Mucosa of stomach (tissue), 1 donor: ENCODE data around the gene CIDEC.
A peak's percentile ranks its signal among the peaks of the same experiment; 100 is the strongest.
"Not testable (repeated sequence)": the region's sequence is repeated elsewhere in the genome, so short reads cannot be mapped to it uniquely, and the experiment has no call there.

Source experiments
- H3K27me3 ChIP-seq: one replicate; pipeline ENCODE4 v1.7.0; 2013; ENCODE audit warnings: mild to moderate bottlenecking, low read length; ENCODE audit not compliant: control insufficient read depth, insufficient read depth
- H3K36me3 ChIP-seq: one replicate; pipeline ENCODE4 v1.7.0; 2013; ENCODE audit warnings: low read length; ENCODE audit not compliant: control insufficient read depth, insufficient read depth
- H3K4me1 ChIP-seq: one replicate; pipeline ENCODE4 v1.7.0; 2013; ENCODE audit warnings: mild to moderate bottlenecking, low read length; ENCODE audit not compliant: control insufficient read depth, insufficient read depth
- H3K4me3 ChIP-seq: one replicate; pipeline ENCODE4 v1.7.0; 2013; ENCODE audit warnings: low read length
- H3K9ac ChIP-seq: one replicate; pipeline ENCODE4 v1.7.0; 2013; ENCODE audit warnings: mild to moderate bottlenecking, low read length, moderate library complexity
- H3K9me3 ChIP-seq: one replicate; pipeline ENCODE4 v1.7.0; 2013; ENCODE audit warnings: mild to moderate bottlenecking, low read length, moderate library complexity; ENCODE audit not compliant: control insufficient read depth
- donor health status: Pancreatic carcinoma.

CIDEC gene

DNA sequence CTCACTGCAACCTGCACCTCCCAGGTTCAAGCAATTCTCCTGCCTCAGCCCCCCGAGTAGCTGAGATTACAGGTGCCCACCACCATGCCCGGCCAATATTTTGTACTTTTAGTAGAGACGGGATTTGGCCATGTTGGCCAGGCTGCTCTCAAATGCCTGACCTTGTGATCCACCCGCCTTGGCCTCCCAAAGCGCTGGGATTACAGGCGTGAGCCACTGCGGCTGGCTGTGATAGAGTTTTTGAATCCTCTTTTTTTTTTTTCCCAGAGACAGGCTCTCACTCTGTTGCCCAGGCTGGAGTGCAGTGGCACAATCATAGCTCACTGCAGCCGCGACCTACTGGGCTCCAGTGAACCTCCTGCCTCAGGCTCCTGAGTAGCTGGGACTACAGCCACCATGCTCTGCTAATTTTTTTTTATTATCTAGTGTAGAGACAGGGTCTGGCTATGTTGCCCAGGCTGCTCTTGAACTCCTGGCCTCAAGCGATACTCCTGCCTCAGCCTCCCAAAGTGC, 14.9 kb downstream of the CIDEC start:
- H3K9ac ChIP-seq: not testable (repeated sequence)

GRCh38 chr3:9864200-9864927, 15.7 kb downstream of the CIDEC start:
- no peak overlapping the region for H3K9ac ChIP-seq
- no peaks in the 10 kb centered on the region for H3K36me3 ChIP-seq
- H3K27me3 ChIP-seq: peaks cover 3% of the 10 kb centered on the region
- peaks cover 12% of the 10 kb centered on the region for H3K4me1 ChIP-seq
- no peaks in the 10 kb centered on the region for H3K9me3 ChIP-seq
- H3K4me3 ChIP-seq: no peak overlapping the region

More for the DNA sequence above, 14.9 kb downstream of the CIDEC start:
- H3K4me1 ChIP-seq: peaks cover 12% of the 10 kb centered on the region
- not testable (repeated sequence) for H3K9me3 ChIP-seq, H3K4me3 ChIP-seq, H3K36me3 ChIP-seq, H3K27me3 ChIP-seq

- peak overlapping the region; percentile 53 for H3K9ac ChIP-seq
- H3K4me3 ChIP-seq: no peak overlapping the region
- H3K36me3 ChIP-seq: no peaks in the 10 kb centered on the region
- H3K4me1 ChIP-seq: peaks cover 12% of the 10 kb centered on the region
- H3K27me3 ChIP-seq: peaks cover 3% of the 10 kb centered on the region
- H3K9me3 ChIP-seq: no peaks in the 10 kb centered on the region
Observed at GRCh38 chr3:9863058-9863772, 16.8 kb downstream of the CIDEC start.

- H3K27me3 ChIP-seq: peaks cover 3% of the 10 kb centered on the region
- H3K9me3 ChIP-seq: no peaks in the 10 kb centered on the region
- H3K36me3 ChIP-seq: no peaks in the 10 kb centered on the region
- peaks cover 12% of the 10 kb centered on the region for H3K4me1 ChIP-seq
- peak overlapping the region; percentile 53 for H3K9ac ChIP-seq
- H3K4me3 ChIP-seq: no peak overlapping the region
Observed at GRCh38 chr3:9862391-9863057, 17.5 kb downstream of the CIDEC start.

DNA sequence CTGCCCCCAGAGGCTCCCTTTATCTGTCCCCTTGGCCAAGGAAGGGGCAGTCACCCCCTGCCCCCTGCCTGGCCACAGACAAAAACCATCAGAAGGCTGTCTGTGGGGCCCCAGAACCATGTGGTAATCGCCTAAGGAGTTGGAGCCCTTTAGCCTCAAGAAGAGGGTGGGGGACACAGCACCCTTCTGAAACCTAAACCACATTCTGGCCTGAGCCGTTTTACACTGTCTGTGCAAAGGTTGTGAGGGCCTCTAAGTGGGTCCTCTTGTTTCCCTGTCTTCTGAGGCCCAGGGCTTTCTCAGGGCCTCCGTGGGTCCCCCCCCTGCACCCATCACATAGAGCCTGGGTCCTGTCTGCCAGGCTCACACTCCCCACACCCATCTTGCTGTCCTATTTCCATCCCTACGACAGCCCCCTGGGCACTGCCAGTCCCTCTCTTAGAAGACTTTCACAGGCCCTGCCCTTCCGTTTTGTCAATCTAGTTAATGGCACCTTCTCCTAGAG, 18.4 kb downstream of the CIDEC start:
- Histone ChIP-seq H3K9me3 (no peaks in the 10 kb centered on the region), H3K27me3 (peaks cover 3% of the 10 kb centered on the region), H3K9ac (no peak overlapping the region), H3K4me1 (peaks cover 12% of the 10 kb centered on the region), H3K4me3 (no peak overlapping the region), H3K36me3 (no peaks in the 10 kb centered on the region)

- no peaks in the 10 kb centered on the region for H3K36me3 ChIP-seq
- H3K4me1 ChIP-seq: peaks cover 12% of the 10 kb centered on the region
- H3K27me3 ChIP-seq: peaks cover 3% of the 10 kb centered on the region
- H3K4me3 ChIP-seq: no peak overlapping the region
- H3K9ac ChIP-seq: no peak overlapping the region
- no peaks in the 10 kb centered on the region for H3K9me3 ChIP-seq
Observed at GRCh38 chr3:9861201-9861600, 18.9 kb downstream of the CIDEC start.

GRCh38 chr3:9859530-9860025, 20.5 kb downstream of the CIDEC start:
- peaks cover 12% of the 10 kb centered on the region for H3K4me1 ChIP-seq

GRCh38 chr3:9855594-9855993, 24.5 kb downstream of the CIDEC start:
- no peaks in the 10 kb centered on the region for H3K36me3 ChIP-seq
- no peaks in the 10 kb centered on the region for H3K27me3 ChIP-seq
- no peak overlapping the region for H3K4me3 ChIP-seq
- H3K9me3 ChIP-seq: no peaks in the 10 kb centered on the region
- H3K4me1 ChIP-seq: peaks cover 7% of the 10 kb centered on the region
- H3K9ac ChIP-seq: no peak overlapping the region

More at GRCh38 chr3:9859530-9860025, 20.5 kb downstream of the CIDEC start:
- Histone ChIP-seq H3K9me3 (no peaks in the 10 kb centered on the region), H3K27me3 (peaks cover 3% of the 10 kb centered on the region), H3K4me3 (no peak overlapping the region), H3K36me3 (no peaks in the 10 kb centered on the region), H3K9ac (no peak overlapping the region)

DNA sequence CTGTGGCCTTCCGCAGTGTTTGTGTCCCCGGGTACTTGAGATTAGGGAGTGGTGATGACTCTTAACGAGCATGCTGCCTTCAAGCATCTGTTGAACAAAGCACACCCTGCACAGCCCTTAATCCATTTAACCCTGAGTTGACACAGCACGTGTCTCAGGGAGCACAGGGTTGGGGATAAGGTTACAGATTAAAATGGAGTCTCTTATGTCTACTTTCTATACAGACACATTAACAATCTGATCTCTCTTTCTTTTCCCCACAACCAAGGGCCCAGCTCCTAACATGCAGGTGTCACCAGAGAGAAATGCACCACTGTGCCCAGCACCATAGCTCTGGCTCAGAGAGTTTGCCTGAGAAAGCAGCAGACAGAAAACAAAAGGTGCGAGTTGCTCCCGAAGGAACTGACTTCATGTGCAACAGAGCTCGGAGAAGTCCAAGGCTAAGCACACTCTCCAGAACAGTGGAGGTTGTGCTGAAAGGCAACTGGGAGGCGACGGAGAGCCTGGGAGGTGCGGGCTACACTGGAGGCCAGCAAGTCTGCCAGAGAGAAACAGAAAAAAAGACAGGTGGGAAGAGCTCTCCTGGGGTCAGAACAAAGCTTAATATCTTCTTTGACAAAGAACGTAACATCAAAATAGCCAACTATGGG, 25.6 kb downstream of the CIDEC start:
- H3K4me3 ChIP-seq, H3K36me3 ChIP-seq, H3K4me1 ChIP-seq, H3K9me3 ChIP-seq, H3K27me3 ChIP-seq, H3K9ac ChIP-seq: not testable (repeated sequence)

- peaks cover 7% of the 10 kb centered on the region for H3K4me1 ChIP-seq
- H3K9me3 ChIP-seq: no peaks in the 10 kb centered on the region
- H3K4me3 ChIP-seq: no peak overlapping the region
- H3K27me3 ChIP-seq: no peaks in the 10 kb centered on the region
- no peak overlapping the region for H3K9ac ChIP-seq
- H3K36me3 ChIP-seq: no peaks in the 10 kb centered on the region
Observed at GRCh38 chr3:9852528-9852927, 27.5 kb downstream of the CIDEC start.

GRCh38 chr3:9851926-9852325, 28.1 kb downstream of the CIDEC start:
- not testable (repeated sequence) for H3K27me3 ChIP-seq, H3K36me3 ChIP-seq, H3K9me3 ChIP-seq, H3K9ac ChIP-seq, H3K4me3 ChIP-seq, H3K4me1 ChIP-seq
